Activated CD4-positive, alpha-beta T cell treated with anti-CD3 and anti-CD28 coated beads, Interleukin-2, amount 50 U/mL, for 1 hour (primary cell): Measurements from ENCODE around the gene ALK.

Source experiments
- DNase-seq: peaks from one replicate; pipeline ENCODE4 v3.0.0-alpha.2; 2020

ALK gene

GRCh38 chr2:29305762-29306161, 615.6 kb downstream of the ALK start:
- no peak for DNase-seq

DNA sequence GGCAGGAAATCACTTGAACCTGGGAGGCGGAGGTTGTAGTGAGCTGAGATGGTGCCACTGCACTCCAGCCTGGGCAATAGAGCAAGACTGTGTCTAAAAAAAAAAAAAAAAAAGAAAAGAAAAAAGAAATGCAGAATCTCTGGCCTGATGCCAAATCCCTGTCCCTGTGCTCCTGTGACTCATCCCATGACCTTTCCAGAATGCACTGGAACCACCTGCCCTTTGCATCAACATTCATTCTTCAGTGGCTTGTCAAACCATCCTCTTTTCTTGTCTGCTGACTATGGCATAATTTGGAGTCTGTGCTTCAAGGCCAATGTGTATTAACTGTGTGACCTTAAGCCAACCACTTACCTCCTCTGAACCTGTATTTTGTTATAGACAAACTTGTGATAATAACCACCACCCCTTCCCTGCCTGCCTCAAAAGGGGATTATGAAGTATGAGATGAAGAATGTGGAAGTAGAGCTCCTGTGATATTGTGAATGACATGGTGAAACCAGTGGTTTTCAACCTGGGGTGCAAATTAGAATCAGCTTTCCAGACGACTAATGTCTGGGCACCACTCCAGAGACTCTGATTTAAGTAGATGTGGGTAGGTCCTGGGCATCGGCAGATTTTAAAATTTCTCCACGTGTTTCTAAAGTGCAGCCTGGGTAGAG, 616.9 kb downstream of the ALK start:
- DNase-seq, result no peak

DNA sequence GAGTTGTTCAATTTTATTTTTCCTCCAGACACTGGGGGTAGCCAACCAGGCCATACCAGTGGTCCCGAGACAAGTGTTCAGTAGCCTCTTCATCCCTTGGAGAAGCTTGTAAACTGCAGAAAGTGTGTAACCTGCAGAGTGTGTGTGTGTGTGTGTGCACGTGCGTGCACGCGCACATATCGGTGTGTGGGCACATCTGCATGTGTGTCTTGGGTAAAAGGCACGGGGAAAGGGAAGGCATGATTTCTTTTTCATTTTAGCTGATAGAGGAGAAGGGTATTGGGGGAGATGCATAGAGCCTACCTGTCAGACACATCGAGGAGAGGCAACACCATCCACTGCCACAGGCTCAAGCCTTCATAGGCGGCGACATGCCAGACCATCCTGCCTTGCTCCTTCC, 624.8 kb downstream of the ALK start:
- no peak for DNase-seq

- no peak for DNase-seq
Measured at GRCh38 chr2:29295845-29296244, 625.5 kb downstream of the ALK start.

GRCh38 chr2:29293830-29294438, 627.5 kb downstream of the ALK start:
- no peak for DNase-seq

DNA sequence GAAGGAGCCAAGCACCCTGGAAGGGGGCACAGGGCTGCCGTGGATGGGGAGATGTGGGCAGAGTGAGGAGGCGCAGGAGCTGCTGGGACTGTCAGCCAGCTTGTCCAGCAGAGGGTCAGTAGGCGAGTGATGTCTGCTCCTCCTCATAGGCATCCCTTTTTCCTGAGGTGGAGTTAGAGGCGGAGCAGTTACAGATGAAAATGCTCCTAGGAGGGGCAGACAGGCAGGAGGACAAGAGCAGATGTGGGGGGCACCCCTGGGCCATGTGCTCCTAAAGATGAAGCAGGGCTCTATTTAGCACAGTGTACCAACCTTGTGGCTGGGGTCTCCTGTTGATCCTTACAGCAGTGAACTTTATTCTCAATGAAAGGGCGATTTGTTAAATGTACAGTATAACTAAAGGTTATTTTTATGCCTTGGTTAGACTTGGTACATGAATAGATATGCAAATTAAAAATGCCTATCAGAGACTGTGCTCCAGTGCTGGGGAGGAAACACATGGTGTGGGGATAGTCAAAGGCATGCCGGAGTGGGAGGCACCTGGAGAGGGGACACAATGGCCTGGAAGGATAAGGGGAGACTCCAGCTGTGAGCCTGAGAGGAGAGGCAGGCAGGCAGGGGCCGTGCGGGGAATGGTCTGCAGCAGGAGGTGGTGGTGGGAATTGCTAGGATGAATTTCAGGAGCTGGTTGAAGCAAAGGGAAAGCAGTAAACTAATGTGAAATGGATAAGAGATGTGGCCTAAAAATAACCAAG, 630.9 kb downstream of the ALK start:
- no peak for DNase-seq

DNA sequence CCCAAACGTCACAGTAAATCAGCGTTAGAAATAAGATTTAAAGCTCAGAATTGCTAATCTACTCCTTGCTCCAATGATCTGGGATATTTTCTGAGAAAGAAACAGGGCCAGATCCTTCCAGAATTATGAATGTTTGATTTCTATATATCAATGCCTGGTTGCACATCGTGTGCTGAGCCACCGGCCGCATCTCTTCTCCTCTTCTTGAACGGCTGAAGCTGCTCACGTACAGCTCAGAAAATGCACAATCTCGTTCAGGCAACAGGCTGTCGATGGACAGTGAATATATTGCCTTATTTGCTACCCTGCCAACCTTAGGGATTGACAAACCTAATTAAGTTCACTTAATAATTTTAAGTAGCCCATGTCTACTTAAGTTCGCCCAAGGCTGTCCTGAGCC, 636.7 kb downstream of the ALK start:
- no peak for DNase-seq

GRCh38 chr2:29281916-29282247, 639.5 kb downstream of the ALK start:
- DNase-seq, result no peak

GRCh38 chr2:29281086-29281915, 640.1 kb downstream of the ALK start:
- no peak for DNase-seq

DNA sequence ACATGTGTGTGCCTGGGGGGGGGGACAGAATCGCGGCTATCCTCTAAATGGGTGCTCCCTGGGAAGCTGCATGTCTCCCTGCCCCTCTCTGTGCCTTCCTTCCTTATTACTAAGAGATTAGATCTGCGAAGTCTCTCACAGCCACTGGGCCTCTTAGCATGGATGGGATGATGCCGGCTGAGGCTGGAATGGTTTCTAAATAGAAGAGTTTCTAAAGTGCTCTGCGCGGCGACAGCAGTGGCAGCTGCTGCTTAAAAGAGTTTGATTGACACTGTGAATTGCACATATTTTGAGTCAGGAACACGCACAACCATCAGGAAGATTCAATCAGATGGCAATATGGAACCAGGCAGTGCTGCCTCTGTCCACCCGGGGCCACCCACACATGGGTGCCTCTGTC, 642.4 kb downstream of the ALK start:
- DNase-seq, result no peak

DNA sequence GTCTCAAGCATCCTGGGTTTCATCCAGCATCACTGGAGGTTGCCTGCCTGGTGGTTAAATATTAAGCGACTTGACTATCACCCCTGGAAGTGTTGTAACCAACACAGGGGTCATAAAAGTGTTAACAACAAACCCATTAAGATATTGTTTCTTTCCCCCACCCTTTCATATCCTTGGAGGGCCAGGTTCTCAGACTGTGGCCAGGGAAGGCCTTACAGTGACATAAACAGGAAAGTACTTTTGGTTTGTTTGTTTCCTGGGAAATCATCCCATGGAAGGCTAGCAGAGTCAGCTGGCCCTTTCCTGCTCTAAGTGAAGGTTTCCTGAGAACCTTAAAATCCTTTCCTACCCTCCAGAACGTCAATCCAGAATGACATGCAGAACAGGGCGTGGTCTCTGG, 645.2 kb downstream of the ALK start:
- no peak for DNase-seq

- no peak for DNase-seq
Measured at GRCh38 chr2:29275186-29275585, 646.2 kb downstream of the ALK start.

- no peak for DNase-seq
Measured at GRCh38 chr2:29273685-29274611, 647.4 kb downstream of the ALK start.

DNA sequence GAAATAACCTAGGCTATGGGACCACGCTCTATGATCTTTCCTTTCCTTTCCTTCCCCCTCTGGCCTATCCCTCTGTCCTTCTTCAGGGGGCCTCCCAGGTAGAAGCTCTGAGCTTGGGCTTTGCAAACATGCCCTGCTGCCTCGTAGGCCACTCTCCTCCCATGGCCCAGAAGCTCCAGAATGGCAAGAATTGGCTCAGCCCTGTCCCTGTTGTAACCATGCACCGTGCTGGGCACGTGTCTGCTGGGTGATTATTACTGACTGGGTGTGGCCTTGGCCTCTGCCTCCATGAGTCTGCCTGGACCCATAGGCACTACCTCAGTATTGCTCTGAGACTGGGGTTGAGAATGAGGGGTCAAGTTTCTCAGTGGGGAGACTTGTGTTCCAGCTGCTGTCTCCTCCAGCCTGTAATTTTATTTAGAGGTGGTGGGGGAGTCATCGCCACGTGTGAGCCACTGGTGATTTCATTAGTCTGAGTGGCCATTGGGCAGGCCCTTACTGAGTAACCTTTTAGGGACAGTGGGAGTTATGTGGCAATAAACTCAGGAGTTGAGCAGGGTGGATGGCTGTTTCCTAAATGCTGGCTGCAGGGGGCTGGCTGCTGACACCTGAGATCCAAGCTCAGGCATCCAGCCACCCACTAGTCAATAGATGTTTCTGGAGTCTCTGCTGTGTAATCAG, 648.2 kb downstream of the ALK start:
- no peak for DNase-seq

DNA sequence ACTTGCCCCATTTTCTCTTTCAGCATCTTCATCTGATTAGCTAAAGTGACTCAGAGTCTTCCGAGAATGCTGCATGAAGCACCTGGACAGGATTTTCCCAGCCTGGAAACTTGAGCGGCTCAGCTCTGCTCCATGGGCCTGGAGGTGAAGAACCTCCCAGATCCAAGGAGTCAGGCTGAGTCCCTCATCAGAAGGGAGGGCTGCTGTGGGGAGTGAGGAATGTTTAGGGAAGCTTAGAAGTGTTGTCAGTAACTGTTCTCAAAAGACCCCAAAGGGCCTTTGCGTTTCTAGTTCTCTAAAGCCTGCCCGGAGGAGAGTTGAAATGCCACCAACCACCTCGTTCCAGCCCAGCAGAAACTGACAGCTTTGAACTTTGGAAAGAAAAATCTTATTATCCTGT, 649.1 kb downstream of the ALK start:
- DNase-seq, result no peak

GRCh38 chr2:29270701-29271121, 650.7 kb downstream of the ALK start:
- DNase-seq, result no peak

DNA sequence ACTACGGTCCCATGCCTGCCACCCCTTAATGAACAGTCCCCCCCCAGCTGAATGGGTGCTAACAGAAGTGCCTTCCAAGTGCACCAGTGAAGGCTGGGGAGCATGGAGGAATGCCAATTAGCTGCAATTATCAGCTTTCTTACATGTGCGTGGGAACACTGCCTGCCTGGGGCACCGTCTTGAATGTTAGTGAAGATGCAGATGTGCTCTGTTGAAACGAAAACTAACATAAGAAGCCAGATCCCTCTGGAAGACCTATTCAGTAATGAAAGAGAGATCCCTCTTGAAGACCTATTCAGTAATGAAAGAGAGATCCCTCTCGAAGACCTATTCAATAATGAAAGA, 651.6 kb downstream of the ALK start:
- no peak for DNase-seq

GRCh38 chr2:29269095-29269764, 652.2 kb downstream of the ALK start:
- no peak for DNase-seq

DNA sequence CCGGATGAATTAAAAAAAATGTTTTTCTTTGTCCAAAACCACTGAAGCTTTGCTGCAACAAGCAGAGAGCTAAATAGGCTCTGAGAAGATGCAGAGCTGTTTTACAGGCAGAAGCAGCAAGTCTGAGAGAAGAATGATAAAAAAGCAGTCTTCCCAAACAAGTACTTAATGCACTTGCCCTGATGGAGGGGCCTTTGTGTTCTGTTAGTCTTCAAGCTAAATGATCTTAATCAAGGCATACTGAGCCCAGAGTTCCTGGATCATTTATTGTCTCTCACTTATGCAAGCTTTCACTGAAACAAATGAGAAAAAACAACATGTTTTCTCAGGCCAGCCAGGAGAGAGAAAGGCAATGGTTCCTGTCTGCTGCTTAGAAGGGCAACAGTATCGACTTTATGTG, 653.7 kb downstream of the ALK start:
- no peak for DNase-seq

DNA sequence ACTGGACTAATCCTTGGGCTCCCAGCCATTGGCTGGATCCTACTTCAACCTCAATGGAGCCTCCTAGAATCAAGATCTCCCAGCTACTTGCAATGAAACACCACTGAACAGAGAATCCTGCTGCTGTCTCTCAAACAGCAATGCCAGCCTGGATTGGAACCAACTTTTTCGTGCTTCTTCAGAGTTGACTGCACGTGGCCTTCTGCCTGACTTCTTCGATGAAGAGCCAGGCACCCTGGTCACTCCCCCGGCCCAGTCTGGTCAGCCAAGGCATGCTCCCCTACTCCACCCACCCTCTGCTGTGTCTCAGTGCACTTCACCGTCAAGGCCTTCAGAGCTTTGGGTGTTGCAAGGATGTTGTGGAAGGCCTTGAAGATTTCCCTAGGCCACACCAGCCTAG, 657.5 kb downstream of the ALK start:
- DNase-seq, result no peak

GRCh38 chr2:29262681-29263260, 658.6 kb downstream of the ALK start:
- no peak for DNase-seq
